Adrenal gland (tissue), 12 donors: ENCODE data around the gene VIPR2. TPM values are rescaled to one million over a fixed set of nuclear protein-coding genes. Genes with fewer than 3 reads are reported as not detected.
A peak's percentile ranks its signal among the peaks of the same experiment; 100 is the strongest.

Experiments
- DNase-seq, 7 donors: peaks; one replicate each; pipeline ENCODE4 v3.0.0-alpha.2; 2019 to 2020
- H3K27ac ChIP-seq, 5 donors: fragments of 200-600 bp; sonication (generic) in 4 of 5; 1 replicate in 3 of 5; 2 replicates in 2 of 5; pipeline versions ENCODE4 v1.5.1 to v1.8.0; 2016 to 2020; ENCODE audit warnings: mild to moderate bottlenecking in 1 of 5
- H3K27me3 ChIP-seq: fragments of 200-600 bp; 2 replicates; pipeline ENCODE4 v1.8.0; 2021
- H3K36me3 ChIP-seq, 2 donors: fragments of 200-600 bp; replicated peaks in 1 of 2; 1 replicate in 1 of 2; 2 replicates in 1 of 2; pipeline versions ENCODE4 v1.5.1 to v1.8.0; 2018 to 2022
- H3K4me1 ChIP-seq, 2 donors: fragments of 200-600 bp; replicated peaks in 1 of 2; 1 replicate in 1 of 2; 2 replicates in 1 of 2; pipeline versions ENCODE4 v1.5.1 to v1.8.0; 2018 to 2021
- H3K4me3 ChIP-seq, 4 donors: fragments of 200-600 bp; sonication (generic) in 3 of 4; one replicate each; pipeline ENCODE4 v1.5.1; 2016 to 2018
- H3K9me3 ChIP-seq, 3 donors: fragments of 200-600 bp; sonication (generic) in 1 of 3; replicated peaks in 1 of 3; 1 replicate in 2 of 3; 2 replicates in 1 of 3; pipeline versions ENCODE4 v1.5.1 to v1.8.0; 2016 to 2021
- POLR2A ChIP-seq, 2 donors: fragments of 450-650 bp; IDR thresholded peaks; one replicate each; pipeline ENCODE4 v1.6.1; 2017; ENCODE audit warnings: antibody characterized with exemption in 2 of 2, mild to moderate bottlenecking in 2 of 2, moderate library complexity in 1 of 2
- WGBS, 4 donors: extraction: QIAGEN DNeasy Blood & Tissue Kit in 2 of 4; methylation state at CpG; one replicate each; pipeline versions ENCODE4 v1.1.5 to v1.1.7; 2013 to 2017; 5-methylcytosine and 5-hydroxymethylcytosine counted together
- intact Hi-C, 2 donors: fragments of 100-400 bp; cut with DNase I; formaldehyde crosslinking; loops; one replicate each; pipeline versions ENCODE4 v1.14.1 to v1.15.0; 2022 to 2023
- polyA plus RNA-seq, 3 donors: library from polyadenylated mRNA; stranded (reverse); fragments of 200-250 nt in 2 of 3; fragments of 350-450 nt in 1 of 3; fragmentation: Illumina TruSeq in 1 of 3; extraction: RNeasy Lipid Tissue Mini Kit (QIAGEN cat#74804) in 1 of 3; gene quantifications; one replicate each; pipeline ENCODE4 v1.2.3, GENCODE V29; 2013 to 2014
- total RNA-seq, 9 donors: library from RNA; depleted of rRNA in 4 of 9; stranded (reverse); fragments of >200 nt in 4 of 9; fragments of 120-200 nt in 1 of 9; fragmentation: NEBNext Ultra II Directional in 1 of 9; extraction: Animal tissue kit (Norgen Biotek cat#: 25700) in 1 of 9; gene quantifications; one replicate each; pipeline versions ENCODE4 v1.1.0 to v1.2.4, GENCODE V29; 2013 to 2023
- TF ChIP-seq, protein P1 (sequence below), 6 experiments: fragments of 450-650 bp in 4 of 6; fragments of 200-600 bp in 2 of 6; sonication (generic) in 1 of 6; IDR thresholded peaks; 1 replicate in 5 of 6; 2 replicates in 1 of 6; pipeline versions ENCODE4 v1.5.1 to v1.8.0; 2016 to 2021; ENCODE audit warnings: antibody characterized with exemption in 6 of 6, mild to moderate bottlenecking in 2 of 6, moderate library complexity in 1 of 6
- donor health status: healthy with polysubstance abuse.
- donor health status: Bipolar disorder and iron deficiency.
- donor health status: DM: yes; HTN: yes; CAD: no.
- donor health status: DM: no; HTN: no; CAD: no.
- donor health status: DM: no; HTN: no; CAD: no.
- donor health status: DM: yes; HTN: yes; CAD: no.

VIPR2 gene
- total and polyA plus RNA-seq, 12 donors, result 0.06 to 3.8 (median 0.80) TPM

- Histone ChIP-seq H3K4me3 (no peak overlapping the region), H3K36me3 (no peaks in the 10 kb centered on the region), H3K9me3 (no peaks in the 10 kb centered on the region), H3K27ac (no peak overlapping the region), H3K27me3 (no peaks in the 10 kb centered on the region), H3K4me1 (no peaks in the 10 kb centered on the region)
- no peak for DNase-seq
- intact Hi-C loops, result no loop called here
- 78 to 88% (median 87%) methylated on average over 8 of the region's 8 CpGs for WGBS, 4 donors
- TF ChIP-seq, protein P1, sequence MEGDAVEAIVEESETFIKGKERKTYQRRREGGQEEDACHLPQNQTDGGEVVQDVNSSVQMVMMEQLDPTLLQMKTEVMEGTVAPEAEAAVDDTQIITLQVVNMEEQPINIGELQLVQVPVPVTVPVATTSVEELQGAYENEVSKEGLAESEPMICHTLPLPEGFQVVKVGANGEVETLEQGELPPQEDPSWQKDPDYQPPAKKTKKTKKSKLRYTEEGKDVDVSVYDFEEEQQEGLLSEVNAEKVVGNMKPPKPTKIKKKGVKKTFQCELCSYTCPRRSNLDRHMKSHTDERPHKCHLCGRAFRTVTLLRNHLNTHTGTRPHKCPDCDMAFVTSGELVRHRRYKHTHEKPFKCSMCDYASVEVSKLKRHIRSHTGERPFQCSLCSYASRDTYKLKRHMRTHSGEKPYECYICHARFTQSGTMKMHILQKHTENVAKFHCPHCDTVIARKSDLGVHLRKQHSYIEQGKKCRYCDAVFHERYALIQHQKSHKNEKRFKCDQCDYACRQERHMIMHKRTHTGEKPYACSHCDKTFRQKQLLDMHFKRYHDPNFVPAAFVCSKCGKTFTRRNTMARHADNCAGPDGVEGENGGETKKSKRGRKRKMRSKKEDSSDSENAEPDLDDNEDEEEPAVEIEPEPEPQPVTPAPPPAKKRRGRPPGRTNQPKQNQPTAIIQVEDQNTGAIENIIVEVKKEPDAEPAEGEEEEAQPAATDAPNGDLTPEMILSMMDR (IDR thresholded peaks at IDR 0.05), result no peak
- TF ChIP-seq POLR2A (IDR thresholded peaks at IDR 0.05), result no peak
Measured at GRCh38 chr7:159062569-159062968, 82.1 kb downstream of the VIPR2 start.

GRCh38 chr7:159061674-159062212, 82.9 kb downstream of the VIPR2 start:
- peak in 1 of 7 donors; percentile 39 for DNase-seq
- Histone ChIP-seq H3K36me3 (no peaks in the 10 kb centered on the region), H3K27ac (no peak overlapping the region), H3K27me3 (no peaks in the 10 kb centered on the region), H3K4me3 (no peak overlapping the region), H3K4me1 (no peaks in the 10 kb centered on the region), H3K9me3 (no peaks in the 10 kb centered on the region)
- intact Hi-C loops, result no loop called here
- TF ChIP-seq POLR2A (IDR thresholded peaks at IDR 0.05), result no peak
- TF ChIP-seq, protein P1 (IDR thresholded peaks at IDR 0.05), result no peak
- 37 to 45% (median 42%) methylated on average over 42 to 44 of the region's 44 CpGs for WGBS, 4 donors

GRCh38 chr7:159061209-159061608, 83.5 kb downstream of the VIPR2 start:
- Histone ChIP-seq H3K36me3 (no peaks in the 10 kb centered on the region), H3K27me3 (no peaks in the 10 kb centered on the region), H3K4me3 (no peak overlapping the region), H3K9me3 (no peaks in the 10 kb centered on the region), H3K27ac (no peak overlapping the region), H3K4me1 (no peaks in the 10 kb centered on the region)
- intact Hi-C loops, result no loop called here
- TF ChIP-seq POLR2A (IDR thresholded peaks at IDR 0.05), result no peak
- TF ChIP-seq, protein P1 (IDR thresholded peaks at IDR 0.05), result no peak
- 78 to 93% (median 81%) methylated on average over 4 of the region's 4 CpGs for WGBS, 4 donors
- DNase-seq, result no peak

DNA sequence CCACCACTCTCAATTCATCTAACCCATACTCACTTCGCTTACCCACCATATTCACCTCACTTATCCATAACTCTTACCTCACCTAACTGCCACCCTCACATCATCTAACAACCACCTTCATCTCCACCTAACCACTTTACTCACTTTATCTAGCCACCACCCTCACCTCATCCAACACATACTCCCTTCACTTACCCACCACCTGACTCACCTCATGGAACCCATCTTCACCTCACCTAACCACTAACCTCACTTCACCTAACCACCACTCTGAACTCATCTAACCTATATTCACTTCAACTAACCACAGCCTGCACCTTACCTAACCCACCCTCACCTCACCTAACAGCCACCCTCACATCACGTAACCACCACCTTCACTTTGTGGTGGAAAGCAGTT, 84.2 kb downstream of the VIPR2 start:
- Histone ChIP-seq H3K27ac (no peak overlapping the region), H3K36me3 (no peaks in the 10 kb centered on the region), H3K27me3 (no peaks in the 10 kb centered on the region), H3K9me3 (no peaks in the 10 kb centered on the region), H3K4me3 (no peak overlapping the region), H3K4me1 (no peaks in the 10 kb centered on the region)
- DNase-seq, result no peak
- 90 to 96% (median 94%) methylated on average over 2 of the region's 2 CpGs for WGBS, 4 donors
- TF ChIP-seq POLR2A (IDR thresholded peaks at IDR 0.05), result no peak
- TF ChIP-seq, protein P1 (IDR thresholded peaks at IDR 0.05), result no peak
- intact Hi-C loops, result no loop called here
